GM12892 (cell line): ENCODE measurements around the gene SPAG8.

Experiments
- DNase-seq: peaks from one replicate; pipeline ENCODE4 v3.0.0; 2011; ENCODE audit not compliant: insufficient read length
- FAIRE-seq: peaks from 2 replicates; lab custom pipeline; 2011; peaks lifted over from hg19 to GRCh38; lab: Jason Lieb, UNC
- POLR2A ChIP-seq: IDR thresholded peaks from 2 replicates; pipeline ENCODE4 v1.6.1; 2011; ENCODE audit warnings: low read depth, low read length, control low read depth
- POLR2AphosphoS5 ChIP-seq: IDR thresholded peaks from 2 replicates; pipeline ENCODE4 v1.6.1; 2011; ENCODE audit warnings: low read depth, low read length, control low read depth
- TAF1 ChIP-seq: IDR thresholded peaks from 2 replicates; pipeline ENCODE4 v1.6.1; 2011; ENCODE audit warnings: low read depth, mild to moderate bottlenecking, control low read depth, low read length, borderline replicate concordance

SPAG8 gene

GRCh38 chr9:35776018-35776417, 36.0 kb downstream of the SPAG8 start:
- no peak for FAIRE-seq
- DNase-seq: no peak
- TF ChIP-seq TAF1 (no peak), POLR2AphosphoS5 (no peak), POLR2A (no peak)

GRCh38 chr9:35774907-35775635, 37.0 kb downstream of the SPAG8 start:
- DNase-seq: no peak
- no peak for FAIRE-seq
- TF ChIP-seq TAF1 (no peak), POLR2A (no peak)

GRCh38 chr9:35771943-35772342, 40.1 kb downstream of the SPAG8 start:
- no peak for DNase-seq
- FAIRE-seq: no peak
- TF ChIP-seq POLR2AphosphoS5 (no peak), POLR2A (no peak), TAF1 (no peak)

GRCh38 chr9:35771534-35771933, 40.5 kb downstream of the SPAG8 start:
- no peak for DNase-seq
- TF ChIP-seq POLR2AphosphoS5: no peak
- no peak for TF ChIP-seq POLR2A
- TF ChIP-seq TAF1: no peak
- no peak for FAIRE-seq

- no peak for FAIRE-seq
- TF ChIP-seq POLR2A: no peak
- no peak for TF ChIP-seq TAF1
- TF ChIP-seq POLR2AphosphoS5: no peak
- DNase-seq: no peak
Observed at GRCh38 chr9:35771075-35771433, 41.0 kb downstream of the SPAG8 start.

- no peak for DNase-seq
- TF ChIP-seq TAF1 (no peak), POLR2A (no peak)
- no peak for FAIRE-seq
Observed at GRCh38 chr9:35769763-35770162, 42.3 kb downstream of the SPAG8 start.

GRCh38 chr9:35767458-35767857, 44.6 kb downstream of the SPAG8 start:
- DNase-seq (no peak), FAIRE-seq (no peak)
- TF ChIP-seq TAF1 (no peak), POLR2AphosphoS5 (no peak), POLR2A (no peak)

- no peak for DNase-seq
- no peak for FAIRE-seq
- TF ChIP-seq POLR2AphosphoS5 (no peak), TAF1 (no peak), POLR2A (no peak)
Observed at GRCh38 chr9:35766997-35767396, 45.1 kb downstream of the SPAG8 start.

GRCh38 chr9:35763803-35764202, 48.3 kb downstream of the SPAG8 start:
- no peak for FAIRE-seq
- TF ChIP-seq POLR2A: no peak
- TF ChIP-seq POLR2AphosphoS5: no peak
- no peak for TF ChIP-seq TAF1
- no peak for DNase-seq

- FAIRE-seq (no peak), DNase-seq (no peak)
- TF ChIP-seq POLR2AphosphoS5 (no peak), POLR2A (no peak), TAF1 (no peak)
Observed at GRCh38 chr9:35763181-35763580, 48.9 kb downstream of the SPAG8 start.

GRCh38 chr9:35760651-35761050, 51.4 kb downstream of the SPAG8 start:
- no peak for DNase-seq
- TF ChIP-seq TAF1: no peak
- TF ChIP-seq POLR2AphosphoS5: no peak
- TF ChIP-seq POLR2A: no peak
- no peak for FAIRE-seq

- TF ChIP-seq TAF1: no peak
- TF ChIP-seq POLR2A: no peak
- TF ChIP-seq POLR2AphosphoS5: no peak
- FAIRE-seq (no peak), DNase-seq (no peak)
Observed at GRCh38 chr9:35759795-35760194, 52.3 kb downstream of the SPAG8 start.
